ENCODE results near the gene KRT5.

KRT5 gene

DNA sequence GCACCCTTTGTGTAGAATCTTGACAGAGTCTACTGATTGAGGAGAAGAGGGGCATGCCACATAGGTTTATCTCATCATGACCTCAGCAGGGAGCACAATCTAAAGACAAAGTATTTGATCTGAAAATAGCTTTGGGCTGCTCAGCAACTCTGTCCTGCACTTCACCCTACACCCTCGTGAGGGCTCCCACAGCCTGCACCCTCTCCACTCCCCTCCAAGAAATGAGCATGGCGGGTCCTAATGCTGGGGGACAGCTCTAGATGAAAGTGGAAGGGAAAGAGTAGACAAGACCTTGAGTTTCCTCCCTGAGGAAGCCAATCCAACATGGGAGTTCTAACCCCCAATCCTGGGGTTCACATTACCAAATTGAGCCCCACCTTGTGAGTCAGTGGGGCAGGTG is 10.7 kb upstream of the KRT5 start:
- Histone ChIP-seq H3K9me3 (no peaks in the 10 kb centered on the region), H3K4me1 (no peaks in the 10 kb centered on the region), H3K27me3 (ENCODE audit: low read depth) (no peaks in the 10 kb centered on the region; the same call in 1 of the 2 replicates), H3K4me3 (no peak overlapping the region), H3K36me3 (replicated peaks) (no peaks in the 10 kb centered on the region)
- in situ Hi-C loops (cut with MboI; ENCODE audit: low sequenced_read_pairs): no loop called here
- no peak for DNase-seq (ENCODE audit: low spot score in 2 of 2)

DNA sequence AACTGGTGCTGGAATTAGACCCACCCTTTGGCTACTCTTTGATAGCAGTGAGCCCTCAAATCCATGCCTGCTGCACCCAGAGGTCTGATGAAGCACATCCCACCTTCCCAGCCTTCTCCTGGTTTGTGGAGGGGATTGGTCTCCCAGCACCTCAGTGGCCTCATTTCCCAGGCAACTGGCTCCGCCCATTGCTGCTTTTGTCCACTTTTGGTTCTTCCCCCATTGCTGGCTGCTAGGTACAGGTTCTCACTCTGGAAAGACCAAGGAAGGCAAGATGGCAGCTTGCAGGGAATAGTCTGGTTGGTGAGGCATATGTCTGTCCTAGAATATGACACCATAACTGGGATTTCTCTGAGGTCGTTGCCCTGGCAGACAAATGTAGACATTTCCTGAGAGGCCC is 10.2 kb upstream of the KRT5 start:
- DNase-seq (ENCODE audit: low spot score in 2 of 2): no peak
- Histone ChIP-seq H3K4me3 (no peak overlapping the region), H3K4me1 (no peaks in the 10 kb centered on the region), H3K27me3 (ENCODE audit: low read depth) (no peaks in the 10 kb centered on the region; the same call in 1 of the 2 replicates), H3K9me3 (no peaks in the 10 kb centered on the region), H3K36me3 (replicated peaks) (no peaks in the 10 kb centered on the region)
- in situ Hi-C loops (cut with MboI; ENCODE audit: low sequenced_read_pairs): no loop called here

DNA sequence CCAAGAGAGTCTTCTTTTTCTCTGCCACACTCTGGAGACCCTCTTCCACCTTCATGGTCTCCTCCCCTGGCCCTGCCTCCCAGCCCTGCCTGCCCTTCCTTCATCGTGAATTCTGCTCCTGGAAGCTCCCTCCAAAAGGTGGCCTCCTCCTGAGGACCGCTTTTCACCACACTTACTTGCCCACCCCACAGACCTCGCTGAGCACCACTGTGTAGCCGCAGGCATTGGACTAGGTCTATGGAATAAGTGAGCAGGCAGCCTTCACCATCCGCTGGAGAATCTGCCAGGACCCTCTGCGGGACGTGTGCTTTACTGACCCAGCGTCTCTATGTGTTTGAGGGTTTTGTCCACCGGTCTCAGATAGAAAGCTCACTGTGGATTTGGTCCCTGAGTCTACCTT is 9.7 kb upstream of the KRT5 start:
- Histone ChIP-seq H3K27me3 (ENCODE audit: low read depth) (no peaks in the 10 kb centered on the region; the same call in 1 of the 2 replicates), H3K36me3 (replicated peaks) (no peaks in the 10 kb centered on the region), H3K4me1 (no peaks in the 10 kb centered on the region), H3K4me3 (no peak overlapping the region), H3K9me3 (no peaks in the 10 kb centered on the region)
- DNase-seq (ENCODE audit: low spot score in 2 of 2): no peak
- in situ Hi-C loops (cut with MboI; ENCODE audit: low sequenced_read_pairs): no loop called here

DNA sequence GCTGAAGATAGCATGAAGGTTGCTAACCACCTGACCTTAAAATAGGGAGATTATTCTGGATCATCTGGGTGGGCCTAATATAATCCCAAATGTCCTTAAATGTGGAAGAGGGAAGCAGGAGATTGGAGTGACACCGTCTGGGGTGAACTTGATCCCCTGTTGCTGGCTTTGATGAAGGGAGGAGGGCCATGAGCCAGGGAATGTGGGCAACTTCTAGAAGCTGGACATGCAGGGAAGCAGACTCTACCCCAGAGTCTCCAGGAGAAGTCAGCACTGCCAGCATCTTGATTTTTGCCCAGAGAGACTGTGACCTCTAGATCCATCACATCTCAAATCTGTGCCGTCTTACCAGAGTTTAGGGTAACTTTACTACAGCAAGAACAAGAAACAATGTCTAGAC is 9.2 kb upstream of the KRT5 start:
- H3K4me3 ChIP-seq: no peak overlapping the region
- no peaks in the 10 kb centered on the region for H3K36me3 ChIP-seq (replicated peaks)
- in situ Hi-C loops (cut with MboI; ENCODE audit: low sequenced_read_pairs): no loop called here
- no peaks in the 10 kb centered on the region for H3K4me1 ChIP-seq
- no peaks in the 10 kb centered on the region for H3K9me3 ChIP-seq
- H3K27me3 ChIP-seq (ENCODE audit: low read depth): no peaks in the 10 kb centered on the region; the same call in 1 of the 2 replicates
- no peak for DNase-seq (ENCODE audit: low spot score in 2 of 2)

DNA sequence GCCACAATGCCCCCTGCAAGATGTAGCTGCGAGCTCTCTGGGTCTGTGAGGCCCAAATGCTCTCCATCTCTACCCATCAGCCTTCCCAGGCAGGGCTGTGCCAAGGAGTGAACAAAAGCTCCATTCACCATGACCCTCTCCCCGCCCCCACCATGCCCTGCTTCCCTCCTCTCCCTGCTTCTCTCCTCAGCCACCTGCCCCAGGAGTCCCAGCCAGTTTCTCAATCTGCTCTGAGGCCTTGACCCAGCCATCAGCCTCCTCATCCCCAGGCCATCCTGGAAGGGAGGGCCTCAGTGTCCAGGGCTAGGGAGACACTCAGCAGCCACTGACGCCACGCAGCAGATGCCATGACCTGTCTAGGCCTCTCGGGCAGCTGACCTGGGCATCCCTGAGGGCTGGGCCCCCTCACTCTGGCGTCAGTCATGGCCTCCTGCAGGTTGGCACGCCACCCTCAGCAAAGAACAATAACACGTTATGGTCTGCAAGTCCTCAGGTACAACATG is 8.5 kb upstream of the KRT5 start:
- Histone ChIP-seq H3K36me3 (replicated peaks) (no peaks in the 10 kb centered on the region), H3K4me1 (no peaks in the 10 kb centered on the region), H3K9me3 (no peaks in the 10 kb centered on the region), H3K27me3 (ENCODE audit: low read depth) (peaks cover 4% of the 10 kb centered on the region; the same call in 1 of the 2 replicates), H3K4me3 (no peak overlapping the region)
- in situ Hi-C loops (cut with MboI; ENCODE audit: low sequenced_read_pairs): no loop called here
- DNase-seq (ENCODE audit: low spot score in 2 of 2): no peak

DNA sequence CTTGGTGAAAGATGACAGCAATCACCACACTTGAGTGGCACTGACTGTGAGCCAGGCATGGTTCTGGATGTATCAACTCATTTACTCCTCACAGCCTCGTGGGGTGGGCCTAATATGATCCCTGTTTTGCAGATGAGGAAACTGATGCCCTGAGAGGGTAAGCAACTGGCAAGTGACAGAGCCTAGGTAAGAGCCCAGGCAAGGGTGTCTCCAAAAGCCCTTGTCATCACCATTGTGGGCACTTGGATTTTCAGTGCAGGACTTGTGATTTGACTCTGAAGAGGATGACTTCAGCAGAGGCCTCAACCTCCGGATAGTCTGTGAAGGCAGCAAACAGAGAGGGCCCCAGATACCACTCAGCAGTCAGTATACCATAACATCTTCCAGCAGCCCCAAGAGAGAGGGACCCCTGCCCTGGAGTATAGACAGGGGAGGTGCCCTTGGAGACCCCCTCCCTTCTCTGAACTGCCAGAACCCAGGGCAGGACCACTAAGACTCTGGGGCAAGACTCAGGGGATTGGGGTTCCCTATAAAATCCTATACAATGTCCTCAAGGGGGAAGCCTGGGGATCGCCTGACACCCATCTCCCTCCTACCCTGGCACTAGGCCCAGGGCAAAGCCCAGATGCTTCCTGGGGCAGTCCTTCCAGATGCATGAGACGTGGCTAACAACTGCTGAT is 7.1 kb upstream of the KRT5 start:
- Histone ChIP-seq H3K36me3 (replicated peaks) (no peaks in the 10 kb centered on the region), H3K4me3 (no peak overlapping the region), H3K9me3 (no peaks in the 10 kb centered on the region), H3K27me3 (ENCODE audit: low read depth) (peaks cover 8% of the 10 kb centered on the region), H3K4me1 (no peaks in the 10 kb centered on the region)
- no peak for DNase-seq (ENCODE audit: low spot score in 2 of 2)
- in situ Hi-C loops (cut with MboI; ENCODE audit: low sequenced_read_pairs): no loop called here

DNA sequence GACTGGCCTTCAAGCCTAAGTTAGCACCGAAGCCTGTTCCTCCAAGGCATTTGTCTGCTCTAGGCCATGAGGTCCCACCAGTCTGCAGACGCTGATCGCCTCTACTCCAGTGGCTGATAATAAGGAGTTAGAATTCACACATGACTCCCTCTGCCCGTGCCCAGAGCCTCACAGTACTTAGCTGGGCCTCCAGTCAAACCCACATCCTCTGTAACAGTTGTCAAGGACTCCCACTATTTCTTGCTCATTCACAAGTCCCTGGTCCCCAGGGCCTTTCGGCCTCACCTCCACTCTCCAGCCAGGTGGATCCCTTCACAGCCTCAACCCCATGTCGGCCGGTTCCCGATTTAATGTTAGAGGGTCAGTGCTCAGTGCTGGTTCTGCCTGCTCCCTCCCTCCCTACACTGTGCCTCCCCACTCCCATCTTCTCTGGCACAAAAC is 6.3 kb upstream of the KRT5 start:
- H3K9me3 ChIP-seq: no peaks in the 10 kb centered on the region
- H3K4me1 ChIP-seq: no peaks in the 10 kb centered on the region
- no peaks in the 10 kb centered on the region for H3K36me3 ChIP-seq (replicated peaks)
- in situ Hi-C loops (cut with MboI; ENCODE audit: low sequenced_read_pairs): no loop called here
- peaks cover 12% of the 10 kb centered on the region for H3K27me3 ChIP-seq (ENCODE audit: low read depth)
- H3K4me3 ChIP-seq: no peak overlapping the region
- no peak for DNase-seq (ENCODE audit: low spot score in 2 of 2)

DNA sequence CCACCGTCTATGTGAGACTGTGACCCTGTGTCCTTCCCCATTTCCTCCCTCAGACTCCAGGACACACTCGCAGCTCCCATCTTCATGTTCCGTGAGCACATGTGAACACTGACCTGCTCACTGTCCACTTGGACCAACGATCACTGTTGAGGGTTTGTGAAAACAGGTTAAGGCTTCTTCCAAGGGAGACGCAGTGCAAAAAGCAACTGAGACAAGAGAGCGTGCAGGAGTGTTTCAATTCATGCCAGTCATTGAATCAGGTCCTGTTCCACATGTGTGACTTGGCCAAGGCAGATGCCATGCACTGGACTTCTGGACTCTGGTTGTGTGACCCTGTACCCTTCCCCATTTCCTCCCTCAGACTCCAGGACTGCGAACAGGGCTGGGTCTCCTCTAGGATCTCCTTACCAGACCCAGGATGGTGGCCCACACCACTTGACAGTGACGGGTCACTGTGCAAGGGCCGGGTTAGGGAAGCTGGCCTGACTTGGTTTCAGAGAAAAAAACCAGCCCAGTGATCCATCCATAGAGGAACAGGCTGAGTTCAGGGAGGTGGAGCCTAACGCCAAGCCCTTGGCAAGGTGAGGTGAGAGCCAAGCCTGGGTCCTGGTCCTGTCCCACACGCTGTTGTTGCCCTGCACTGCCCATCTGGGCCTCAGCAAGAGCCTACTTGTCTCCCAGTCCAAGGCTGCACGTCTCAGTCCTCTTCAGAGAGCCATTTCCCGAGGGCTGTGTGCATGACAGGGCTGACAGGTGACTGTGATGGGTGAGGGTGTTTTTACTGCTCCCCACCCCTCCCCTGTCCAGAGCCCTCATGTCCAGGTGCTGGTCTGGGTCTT is 5.7 kb upstream of the KRT5 start:
- Histone ChIP-seq H3K27me3 (ENCODE audit: low read depth) (peaks cover 12% of the 10 kb centered on the region), H3K36me3 (replicated peaks) (no peaks in the 10 kb centered on the region), H3K4me1 (no peaks in the 10 kb centered on the region), H3K9me3 (no peaks in the 10 kb centered on the region), H3K4me3 (no peak overlapping the region)
- in situ Hi-C loops (cut with MboI; ENCODE audit: low sequenced_read_pairs): no loop called here
- no peak for DNase-seq (ENCODE audit: low spot score in 2 of 2)

DNA sequence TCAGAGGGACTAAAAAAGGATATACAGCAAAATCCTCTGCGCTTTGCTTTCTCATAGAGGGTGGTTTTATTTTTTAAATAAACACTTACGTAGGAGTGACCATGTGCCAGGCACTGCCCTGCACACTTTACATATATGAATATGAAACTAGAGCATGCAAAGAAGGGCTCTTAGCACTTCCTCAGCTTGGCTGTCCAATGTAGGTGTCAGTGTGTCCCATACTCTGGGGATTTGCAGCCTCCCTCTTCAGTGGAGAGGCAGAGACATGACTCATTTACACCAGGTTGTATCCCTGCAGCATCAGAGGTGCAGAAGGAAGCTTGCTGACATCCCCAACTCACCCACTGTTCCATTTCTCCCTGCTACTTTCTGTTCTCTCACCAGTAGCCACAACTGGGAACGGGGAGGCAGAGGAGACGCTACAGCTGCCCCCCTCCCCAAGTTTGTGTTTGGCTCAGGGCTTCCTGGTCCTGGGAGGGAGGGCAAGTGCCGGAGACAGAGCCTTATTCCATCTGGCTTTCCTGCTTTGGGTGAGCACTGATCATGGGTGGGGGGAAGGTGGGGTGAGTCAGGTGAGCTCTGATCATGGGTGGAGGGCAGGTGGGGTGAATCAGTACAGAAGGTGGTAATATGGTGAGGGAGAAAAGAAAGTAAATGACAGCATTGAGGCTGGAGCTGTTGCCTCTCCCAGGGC is 4.9 kb upstream of the KRT5 start:
- no peak overlapping the region for H3K4me3 ChIP-seq
- H3K4me1 ChIP-seq: no peaks in the 10 kb centered on the region
- no peak for DNase-seq (ENCODE audit: low spot score in 2 of 2)
- peaks cover 12% of the 10 kb centered on the region for H3K27me3 ChIP-seq (ENCODE audit: low read depth)
- in situ Hi-C loops (cut with MboI; ENCODE audit: low sequenced_read_pairs): no loop called here
- H3K9me3 ChIP-seq: no peaks in the 10 kb centered on the region
- no peaks in the 10 kb centered on the region for H3K36me3 ChIP-seq (replicated peaks)

DNA sequence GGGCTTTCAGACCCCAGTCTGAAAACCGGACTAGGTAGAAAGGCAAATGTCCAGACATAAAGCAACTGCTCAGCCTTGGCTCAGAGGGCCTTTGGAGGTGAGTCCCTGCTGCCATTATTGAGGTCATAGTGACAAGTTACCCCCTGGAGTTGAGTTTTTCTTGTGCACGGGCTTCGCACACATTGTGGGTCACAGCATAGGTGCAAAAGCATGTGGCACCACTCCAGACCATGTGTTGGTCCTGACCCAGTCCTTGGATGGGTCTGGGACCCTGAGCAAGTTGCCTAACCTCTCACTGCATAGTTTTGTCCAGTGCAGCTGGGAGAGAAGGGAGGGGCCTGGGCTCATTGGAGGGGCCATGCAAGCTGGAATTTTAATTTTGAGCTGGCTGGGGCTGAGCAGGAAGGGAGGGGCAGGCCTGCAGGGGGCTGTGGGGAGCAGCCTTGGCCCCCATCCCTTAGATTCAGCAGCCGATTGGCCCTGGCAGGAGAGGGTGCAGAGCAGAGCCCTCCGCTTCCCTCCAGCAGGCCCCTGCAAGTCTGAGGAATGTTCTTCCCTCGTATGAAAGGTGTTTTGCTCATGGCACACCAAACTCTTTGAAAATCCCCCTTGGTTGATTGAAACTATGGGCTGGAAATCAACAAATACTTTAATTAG is 4.2 kb upstream of the KRT5 start:
- in situ Hi-C loops (cut with MboI; ENCODE audit: low sequenced_read_pairs): no loop called here
- Histone ChIP-seq H3K36me3 (replicated peaks) (no peaks in the 10 kb centered on the region), H3K4me1 (no peaks in the 10 kb centered on the region), H3K4me3 (no peak overlapping the region), H3K27me3 (ENCODE audit: low read depth) (peaks cover 12% of the 10 kb centered on the region), H3K9me3 (no peaks in the 10 kb centered on the region)
- DNase-seq (ENCODE audit: low spot score in 2 of 2): no peak

DNA sequence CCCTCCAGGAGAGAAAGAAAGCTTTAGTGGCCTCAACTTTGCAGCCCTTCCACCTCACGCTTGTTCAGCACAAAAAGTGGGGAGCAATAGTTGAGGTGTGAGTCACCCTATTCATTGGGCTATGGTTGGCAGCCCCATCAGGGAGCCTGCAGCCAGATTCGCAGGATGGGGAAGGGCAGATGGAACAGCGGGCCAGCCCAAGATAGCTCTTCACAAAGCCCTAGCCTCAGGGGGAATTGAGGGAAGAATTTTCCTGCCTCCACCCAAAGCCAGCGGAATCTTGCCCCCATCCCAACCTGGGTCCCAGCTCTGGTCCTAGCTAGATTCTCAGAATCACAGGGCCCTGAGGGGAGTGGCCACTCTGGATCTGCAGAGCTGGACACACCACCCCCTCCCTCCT is 3.6 kb upstream of the KRT5 start:
- DNase-seq (ENCODE audit: low spot score in 2 of 2): no peak
- in situ Hi-C loops (cut with MboI; ENCODE audit: low sequenced_read_pairs): no loop called here

DNA sequence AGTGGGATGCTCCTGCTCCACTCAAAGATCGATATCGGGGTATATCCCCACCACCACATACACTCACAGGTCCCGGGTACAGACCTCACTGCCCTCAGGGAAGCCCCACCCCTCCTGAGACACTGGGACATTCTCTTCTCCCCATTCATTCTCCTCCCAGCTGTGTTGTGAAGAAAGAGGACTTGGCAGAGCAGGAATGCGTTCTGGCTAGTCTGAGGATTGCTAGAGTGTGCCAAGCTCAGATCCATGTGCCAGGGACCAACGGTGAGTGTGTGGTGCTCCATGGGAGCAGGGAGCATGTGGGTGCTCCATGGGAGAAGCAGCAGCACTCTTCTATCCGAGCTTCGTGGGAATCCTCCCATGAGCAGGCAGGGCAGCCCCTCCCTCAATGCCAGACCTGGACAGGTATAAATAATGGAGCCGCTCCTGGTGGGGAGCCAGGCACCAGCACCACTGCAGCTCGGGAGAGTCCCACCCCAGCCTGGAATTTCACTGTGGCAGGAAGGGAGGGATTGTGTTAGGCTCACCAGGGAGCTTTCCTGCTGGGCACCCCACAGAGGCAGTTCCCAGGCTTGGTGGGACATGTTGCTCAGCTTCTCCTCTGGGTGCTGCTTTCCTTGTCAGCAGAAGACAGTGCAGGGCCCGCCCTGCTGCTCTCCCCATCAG is 2.3 kb upstream of the KRT5 start:
- Histone ChIP-seq H3K4me3 (no peak overlapping the region), H3K27me3 (ENCODE audit: low read depth) (peaks cover 12% of the 10 kb centered on the region), H3K9me3 (no peaks in the 10 kb centered on the region), H3K36me3 (replicated peaks) (no peaks in the 10 kb centered on the region), H3K4me1 (no peaks in the 10 kb centered on the region)
- in situ Hi-C loops (cut with MboI; ENCODE audit: low sequenced_read_pairs): no loop called here
- DNase-seq (ENCODE audit: low spot score in 2 of 2): no peak

More for the DNA sequence above, 3.6 kb upstream of the KRT5 start:
- Histone ChIP-seq H3K4me3 (no peak overlapping the region), H3K27me3 (ENCODE audit: low read depth) (peaks cover 12% of the 10 kb centered on the region), H3K9me3 (no peaks in the 10 kb centered on the region), H3K4me1 (no peaks in the 10 kb centered on the region), H3K36me3 (replicated peaks) (no peaks in the 10 kb centered on the region)

All from HAP-1 (cell line).